A673 (cell line): ENCODE data around the gene CEP126.

Experiments used
- EZH2 ChIP-seq: fragments of 200-600 bp; sonication (generic); IDR thresholded peaks from 2 replicates; pipeline ENCODE4 v1.6.1; 2017; ENCODE audit warnings: borderline replicate concordance, low read depth, mild to moderate bottlenecking, mixed read lengths, antibody characterized with exemption, low read length; ENCODE audit not compliant: poor library complexity, severe bottlenecking
- TF ChIP-seq, protein P1 (sequence below): fragments of 300-800, 200-600 bp; sonication (generic); conservative IDR thresholded peaks from 2 replicates; pipeline ENCODE4 v1.5.1; 2017; ENCODE audit warnings: low read depth, mild to moderate bottlenecking, antibody characterized with exemption, low read length, moderate library complexity, mixed read lengths

DNA sequence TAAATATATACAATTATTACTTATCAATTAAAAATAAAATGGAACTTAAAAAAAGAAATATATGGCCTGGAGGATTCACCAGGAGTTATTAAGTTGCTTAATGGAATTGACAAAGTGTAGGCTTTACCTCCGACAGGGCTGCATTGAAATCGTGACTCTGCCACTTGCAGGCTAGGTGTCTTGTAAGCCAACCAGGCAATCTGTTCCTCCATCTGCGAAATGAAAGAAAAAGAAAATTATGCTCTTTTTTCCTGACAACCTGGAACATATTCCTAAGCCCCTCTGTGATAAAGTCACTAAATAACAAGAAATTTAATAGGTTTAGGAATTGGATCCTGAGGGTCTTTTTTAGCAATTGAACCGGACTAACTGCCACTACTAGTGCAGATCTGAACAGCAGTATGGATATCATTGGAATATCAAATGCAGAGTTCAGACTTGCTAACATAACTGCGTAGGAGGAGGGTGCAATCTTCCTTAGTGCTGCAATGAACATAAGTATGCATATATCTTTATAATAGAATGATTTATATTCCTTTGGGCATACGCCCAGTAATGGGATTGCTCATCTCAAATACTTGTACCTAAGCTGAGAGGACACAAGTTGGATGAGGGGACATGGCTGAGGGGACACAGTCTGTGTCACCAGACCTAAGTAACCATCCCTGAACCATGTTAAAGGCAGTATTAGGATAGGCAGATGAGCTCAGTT, 42.5 kb upstream of the CEP126 start:
- TF ChIP-seq, protein P1, sequence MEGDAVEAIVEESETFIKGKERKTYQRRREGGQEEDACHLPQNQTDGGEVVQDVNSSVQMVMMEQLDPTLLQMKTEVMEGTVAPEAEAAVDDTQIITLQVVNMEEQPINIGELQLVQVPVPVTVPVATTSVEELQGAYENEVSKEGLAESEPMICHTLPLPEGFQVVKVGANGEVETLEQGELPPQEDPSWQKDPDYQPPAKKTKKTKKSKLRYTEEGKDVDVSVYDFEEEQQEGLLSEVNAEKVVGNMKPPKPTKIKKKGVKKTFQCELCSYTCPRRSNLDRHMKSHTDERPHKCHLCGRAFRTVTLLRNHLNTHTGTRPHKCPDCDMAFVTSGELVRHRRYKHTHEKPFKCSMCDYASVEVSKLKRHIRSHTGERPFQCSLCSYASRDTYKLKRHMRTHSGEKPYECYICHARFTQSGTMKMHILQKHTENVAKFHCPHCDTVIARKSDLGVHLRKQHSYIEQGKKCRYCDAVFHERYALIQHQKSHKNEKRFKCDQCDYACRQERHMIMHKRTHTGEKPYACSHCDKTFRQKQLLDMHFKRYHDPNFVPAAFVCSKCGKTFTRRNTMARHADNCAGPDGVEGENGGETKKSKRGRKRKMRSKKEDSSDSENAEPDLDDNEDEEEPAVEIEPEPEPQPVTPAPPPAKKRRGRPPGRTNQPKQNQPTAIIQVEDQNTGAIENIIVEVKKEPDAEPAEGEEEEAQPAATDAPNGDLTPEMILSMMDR, result no peak
- TF ChIP-seq EZH2, result no peak
